ENCODE data around the gene SGCB.
"Not testable (repeated sequence)": the region's sequence is repeated elsewhere in the genome, so short reads cannot be mapped to it uniquely, and the experiment has no call there.

The SGCB gene, protein sequence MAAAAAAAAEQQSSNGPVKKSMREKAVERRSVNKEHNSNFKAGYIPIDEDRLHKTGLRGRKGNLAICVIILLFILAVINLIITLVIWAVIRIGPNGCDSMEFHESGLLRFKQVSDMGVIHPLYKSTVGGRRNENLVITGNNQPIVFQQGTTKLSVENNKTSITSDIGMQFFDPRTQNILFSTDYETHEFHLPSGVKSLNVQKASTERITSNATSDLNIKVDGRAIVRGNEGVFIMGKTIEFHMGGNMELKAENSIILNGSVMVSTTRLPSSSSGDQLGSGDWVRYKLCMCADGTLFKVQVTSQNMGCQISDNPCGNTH

GRCh38 chr4:52038103-52038912 is at the start of gene SGCB:
Gene SGCB (minus strand): TSS chr4:52038299. CDS start chr4:52038259, 40 bp downstream.
- peak; percentile 9 for DNase-seq (ENCODE audit: low read depth, low spot score)

- DNase-seq (ENCODE audit: low read depth, low spot score), result not testable (repeated sequence)
Measured at GRCh38 chr4:52086425-52086824, 48.3 kb upstream of the SGCB start.

DNA sequence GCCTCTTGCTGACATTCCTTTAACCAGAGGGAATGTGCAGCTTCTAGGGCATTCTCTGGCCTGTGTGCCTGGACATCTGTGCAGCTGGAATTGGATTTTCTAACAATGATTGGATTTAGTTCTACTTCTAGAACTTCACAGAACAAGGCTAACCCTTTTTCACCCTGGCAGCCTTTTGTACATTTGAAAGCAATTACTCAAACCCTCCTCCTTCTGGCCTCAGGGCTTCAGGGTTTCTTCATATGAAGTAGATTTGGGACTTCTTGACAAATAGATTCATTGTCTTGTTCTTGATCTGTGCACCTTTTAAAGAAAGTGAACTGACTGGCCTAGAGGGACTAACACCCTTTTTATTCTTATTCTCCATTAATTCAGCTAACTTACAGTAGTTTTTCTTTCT is 43.1 kb upstream of the SGCB start:
- no peak for DNase-seq (ENCODE audit: low read depth, low spot score)

DNA sequence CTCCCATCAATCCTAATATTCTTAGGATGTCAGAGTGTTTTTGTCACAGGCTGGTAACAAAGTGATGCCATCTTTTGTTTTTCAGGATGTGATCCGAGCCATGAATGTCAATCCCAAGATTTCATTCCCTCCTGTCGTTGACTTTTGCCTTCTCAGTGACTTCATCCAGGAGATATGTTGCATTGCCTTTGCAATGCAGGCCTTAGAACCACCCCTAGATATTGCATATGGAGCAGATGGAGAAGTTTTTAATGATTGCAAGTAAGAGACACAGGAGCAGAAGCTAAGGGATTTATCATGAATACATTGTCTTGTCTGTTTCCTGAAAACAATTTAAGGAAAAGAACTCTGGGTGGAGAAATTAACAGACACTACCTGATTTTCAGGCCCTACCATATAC is 41.6 kb upstream of the SGCB start:
- no peak for DNase-seq (ENCODE audit: low read depth, low spot score)

DNA sequence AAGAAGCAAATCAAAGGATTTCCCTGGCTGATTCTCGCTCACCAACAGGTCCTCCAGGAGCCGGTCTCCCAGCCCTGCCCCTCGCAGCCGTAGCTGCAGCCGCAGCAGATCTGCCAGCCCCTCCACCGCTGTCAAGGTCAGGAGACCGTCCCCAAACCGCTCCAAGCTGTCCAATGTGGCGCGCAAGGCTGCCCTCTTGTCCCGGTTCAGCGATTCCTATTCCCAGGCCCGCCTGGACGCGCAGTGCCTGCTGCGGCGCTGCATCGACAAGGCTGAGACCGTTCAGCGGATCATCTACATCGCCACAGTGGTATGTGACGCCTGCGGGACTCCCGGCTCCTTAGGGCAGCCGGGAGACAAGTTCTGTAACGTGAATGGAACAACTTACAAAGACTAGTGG is 38.6 kb upstream of the SGCB start:
- no peak for DNase-seq (ENCODE audit: low read depth, low spot score)

DNA sequence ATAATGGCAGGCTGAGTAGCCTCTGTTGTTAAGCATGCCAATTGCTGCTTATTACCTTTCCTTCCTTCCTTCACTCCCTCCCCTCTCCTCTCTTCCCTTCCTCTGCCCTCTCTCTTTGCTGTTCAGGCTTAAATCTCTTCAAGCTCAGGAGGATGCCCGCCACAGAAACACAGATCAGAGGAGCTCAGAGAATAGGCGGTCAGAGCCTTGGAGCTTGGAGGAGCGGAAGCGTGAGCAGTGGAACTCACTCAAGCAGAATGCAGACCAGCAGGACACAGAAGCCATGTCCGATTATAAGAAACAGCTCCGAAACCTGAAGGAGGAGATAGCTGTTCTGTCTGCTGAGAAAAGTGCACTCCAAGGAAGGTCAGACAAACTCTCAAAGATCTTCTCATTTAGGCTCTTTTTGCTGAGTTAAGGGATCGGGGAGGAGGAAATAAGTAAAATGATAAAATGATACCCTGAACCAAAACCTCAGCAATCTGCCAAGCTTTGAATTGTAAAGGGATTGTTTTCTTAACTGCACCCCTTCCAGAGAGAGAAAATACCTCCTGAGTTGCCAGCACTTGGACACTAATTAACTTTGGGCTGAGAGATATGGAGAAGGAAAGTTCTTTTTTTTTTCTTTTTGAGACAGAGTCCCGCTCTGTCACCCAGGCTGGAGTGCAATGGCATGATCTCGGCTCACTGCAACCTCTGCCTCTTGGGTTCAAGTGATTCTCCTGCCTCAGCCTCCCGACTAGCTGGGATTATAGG is 33.9 kb upstream of the SGCB start:
- no peak for DNase-seq (ENCODE audit: low read depth, low spot score)

- no peak for DNase-seq (ENCODE audit: low read depth, low spot score)
Measured at GRCh38 chr4:52069571-52069970, 31.5 kb upstream of the SGCB start.

DNA sequence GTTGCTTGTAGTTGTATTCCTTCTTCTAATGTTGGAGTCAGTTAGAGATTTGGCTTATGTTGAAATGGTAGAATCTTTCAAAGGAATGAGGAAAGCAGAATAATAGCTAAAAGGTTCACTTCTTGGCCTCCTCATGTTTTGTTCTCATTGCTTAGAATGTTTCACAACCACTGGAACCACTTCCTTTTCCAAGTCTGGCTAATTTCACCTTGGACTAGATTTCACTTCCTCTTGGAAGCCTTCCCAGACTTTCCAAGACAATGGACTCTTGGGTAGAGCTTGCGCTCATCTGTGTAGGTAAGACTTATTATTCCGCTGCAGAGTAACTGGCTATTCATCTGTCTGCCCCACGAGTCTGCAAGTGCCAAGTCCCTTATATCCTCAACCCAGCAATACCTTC is 21.3 kb upstream of the SGCB start:
- DNase-seq (ENCODE audit: low read depth, low spot score), result no peak

- no peak for DNase-seq (ENCODE audit: low read depth, low spot score)
Measured at GRCh38 chr4:52058275-52058674, 20.2 kb upstream of the SGCB start.

DNA sequence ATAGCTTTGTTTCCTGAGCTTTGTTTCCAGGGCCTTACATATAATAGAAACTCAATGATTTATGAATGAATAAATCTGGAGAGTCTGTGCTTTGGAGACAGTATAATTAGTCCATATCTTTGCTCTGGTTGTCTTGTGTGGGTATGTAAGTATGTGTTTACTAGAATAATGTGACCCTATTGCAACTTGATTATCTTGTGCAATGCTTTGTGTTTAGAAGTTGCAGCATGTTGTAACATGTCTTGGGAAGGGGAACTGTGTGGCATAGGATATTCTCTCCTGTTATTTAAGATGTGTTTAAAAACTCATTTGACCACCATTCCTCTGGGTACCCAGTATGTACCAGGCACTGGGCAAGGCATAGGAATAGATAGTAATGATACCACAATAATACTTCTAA is 19.1 kb upstream of the SGCB start:
- DNase-seq (ENCODE audit: low read depth, low spot score), result no peak

- no peak for DNase-seq (ENCODE audit: low read depth, low spot score)
Measured at GRCh38 chr4:52054254-52054653, 16.2 kb upstream of the SGCB start.

DNA sequence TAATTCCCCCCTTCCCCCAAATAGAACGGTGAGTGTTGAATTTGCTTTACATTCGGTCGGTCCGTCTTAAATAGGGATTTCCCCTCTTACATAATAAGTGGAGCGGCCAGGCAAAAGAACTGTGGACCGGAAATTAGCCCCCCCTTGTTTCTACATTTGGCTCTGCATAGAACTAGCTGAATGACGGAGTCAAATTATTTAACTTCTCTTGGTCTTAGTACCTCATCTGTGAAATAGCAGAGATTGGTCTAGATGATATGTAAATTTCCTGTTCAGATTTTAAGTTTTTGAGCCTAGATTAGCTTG is 14.3 kb upstream of the SGCB start:
- no peak for DNase-seq (ENCODE audit: low read depth, low spot score)

DNA sequence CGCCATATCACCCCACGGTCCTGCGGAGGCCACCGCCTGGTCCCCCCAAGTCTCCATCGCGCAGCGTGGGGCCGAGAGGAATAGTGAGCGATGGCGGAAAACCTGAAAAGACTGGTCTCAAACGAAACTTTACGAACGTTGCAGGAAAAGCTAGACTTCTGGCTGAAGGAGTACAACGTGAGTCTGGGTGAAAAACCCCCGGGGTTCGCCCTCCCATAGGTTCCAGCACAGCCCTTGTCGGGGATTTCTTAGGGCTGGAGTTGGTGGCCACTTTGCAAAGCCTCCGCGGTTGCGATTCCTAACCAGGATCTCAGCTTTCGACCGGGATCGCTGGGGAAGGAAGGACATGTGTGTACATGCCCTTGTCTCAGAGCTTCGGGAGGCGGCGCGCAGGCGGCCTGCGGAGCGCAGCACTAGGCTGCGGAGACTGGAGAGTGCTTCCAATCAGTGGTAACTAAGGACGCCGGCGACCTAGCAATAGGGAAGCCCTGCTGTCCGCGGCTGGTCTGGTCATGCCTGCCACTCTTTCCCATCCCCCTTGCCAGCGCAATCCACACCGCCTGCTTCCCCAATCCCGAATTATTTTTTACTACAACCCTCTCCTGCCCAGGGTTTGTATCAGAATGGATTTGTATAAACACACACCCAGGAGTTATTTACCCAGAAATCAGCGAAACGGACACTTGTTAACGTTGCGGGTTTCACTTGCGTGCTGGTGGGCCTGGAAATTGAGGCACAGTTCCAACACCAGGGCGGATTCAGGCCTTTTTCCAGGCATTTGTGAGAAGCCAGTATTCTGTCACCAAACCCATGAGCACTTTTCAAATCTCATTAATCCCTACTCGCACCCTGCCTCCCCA is 13.7 kb upstream of the SGCB start:
- DNase-seq (ENCODE audit: low read depth, low spot score), result peak; percentile 66

DNA sequence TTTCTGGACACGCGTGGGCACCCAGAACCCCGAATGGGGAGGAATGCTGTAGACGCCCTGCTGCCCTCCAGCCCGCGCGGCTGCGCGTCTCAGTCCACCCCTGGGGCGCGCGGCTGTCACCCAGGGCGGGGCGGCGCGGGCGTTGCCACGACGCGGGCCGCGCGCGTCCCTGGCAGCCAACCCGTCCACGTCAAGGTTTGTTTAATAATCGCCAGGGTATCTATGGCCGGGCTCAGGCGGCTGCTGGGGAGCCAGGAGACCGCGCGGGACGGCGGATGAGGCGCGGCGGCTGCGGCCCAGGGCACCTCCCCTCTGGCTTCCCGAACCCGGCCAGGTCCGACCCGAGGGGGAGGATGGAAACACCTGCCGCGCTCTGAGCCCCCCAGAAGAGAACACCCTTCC is 13.1 kb upstream of the SGCB start, which contains the start of gene SPATA18:
Gene SPATA18, plus strand, starts transcription at position 92 of the 402 bp plus-strand sequence. CDS start 401 bp downstream, outside the sequence.
- DNase-seq (ENCODE audit: low read depth, low spot score), result no peak

- DNase-seq (ENCODE audit: low read depth, low spot score), result no peak
Measured at GRCh38 chr4:52049266-52049665, 11.2 kb upstream of the SGCB start.

DNA sequence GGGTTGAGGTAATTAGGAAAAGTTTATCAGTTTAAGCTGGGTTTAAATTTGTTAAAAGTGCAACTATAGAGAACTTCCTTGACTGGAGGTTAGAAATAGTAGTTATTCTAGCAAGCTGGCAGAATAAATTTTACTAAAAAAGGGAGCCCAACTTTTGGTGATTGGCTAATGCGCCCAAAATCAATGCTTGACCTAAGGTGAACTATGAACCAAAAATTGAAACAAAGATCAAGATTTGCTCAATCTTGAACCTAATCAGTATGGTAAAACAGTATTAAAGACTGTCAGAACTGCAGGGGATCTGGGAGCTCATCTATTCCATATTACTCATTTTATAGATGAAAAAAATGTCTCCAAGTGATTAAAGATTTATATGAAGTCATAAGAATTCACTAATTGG is 6.9 kb upstream of the SGCB start:
- no peak for DNase-seq (ENCODE audit: low read depth, low spot score)

- DNase-seq (ENCODE audit: low read depth, low spot score), result no peak
Measured at GRCh38 chr4:52037689-52038102, 403 bp downstream of the SGCB start.

- no peak for DNase-seq (ENCODE audit: low read depth, low spot score)
Measured at GRCh38 chr4:52036886-52037530, 1.1 kb downstream of the SGCB start.

DNA sequence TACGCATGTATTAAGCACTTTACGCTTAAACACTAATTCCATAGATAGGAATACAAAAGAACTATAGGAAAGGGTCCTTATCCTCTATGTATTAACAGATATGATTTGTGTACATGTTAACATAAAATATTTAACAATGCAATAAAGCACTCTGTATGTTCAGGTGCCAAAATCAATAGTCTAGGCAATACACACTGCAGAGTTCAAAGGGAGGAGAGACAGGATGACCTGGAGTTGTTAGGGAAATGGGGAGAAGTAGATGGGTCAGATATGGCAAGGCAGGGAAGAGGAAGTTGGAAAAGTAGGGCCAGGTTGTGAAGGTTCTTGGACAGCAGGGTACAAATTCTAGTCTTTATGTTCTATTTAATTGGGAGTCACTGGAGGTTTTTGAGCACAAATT is 2.9 kb downstream of the SGCB start:
- DNase-seq (ENCODE audit: low read depth, low spot score), result no peak

DNA sequence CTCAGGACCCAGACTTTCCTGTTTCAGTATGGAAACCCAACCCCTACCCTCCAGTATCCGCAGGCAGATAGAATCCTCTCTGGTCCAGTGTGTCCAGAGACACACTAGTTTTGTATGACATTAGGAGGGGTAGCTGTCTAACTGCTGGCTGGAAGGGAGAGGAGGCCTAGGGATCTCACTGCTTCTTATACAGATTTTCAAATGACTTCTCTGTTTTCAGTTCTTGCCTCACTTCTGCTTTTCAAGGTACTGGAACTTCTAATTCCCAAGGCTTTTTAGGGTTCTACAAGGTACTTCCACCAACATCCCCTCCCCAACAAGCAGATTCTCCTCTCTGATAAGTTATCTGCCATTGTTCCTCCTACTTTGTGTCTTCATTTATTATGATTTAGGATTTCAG is 6.1 kb downstream of the SGCB start:
- no peak for DNase-seq (ENCODE audit: low read depth, low spot score)

DNA sequence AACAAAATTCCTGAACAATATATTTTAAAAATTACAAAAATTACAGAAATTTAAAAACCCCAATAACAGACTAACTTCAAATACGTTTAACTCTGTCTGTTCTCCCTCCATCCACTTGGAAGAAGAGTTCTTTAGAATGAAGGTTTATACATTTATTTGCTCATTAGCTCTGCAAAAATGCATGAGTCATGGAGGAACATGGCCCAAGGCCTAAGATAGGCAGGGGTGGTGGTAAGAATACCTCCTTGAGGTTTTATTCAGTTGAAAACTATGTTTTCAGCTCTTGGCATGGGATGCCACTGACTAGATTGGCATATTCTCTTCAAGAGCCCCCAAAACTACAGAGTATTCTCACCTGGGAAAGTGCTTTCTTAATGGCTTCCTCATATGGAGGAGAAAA is 9.1 kb downstream of the SGCB start:
- no peak for DNase-seq (ENCODE audit: low read depth, low spot score)

Data from smooth muscle cell of the brain vasculature (primary cell).